Activated CD4-positive, alpha-beta T cell treated with anti-CD3 and anti-CD28 coated beads for 1 hour (primary cell): ENCODE results near the gene COQ8B.
"Not testable (repeated sequence)": the region's sequence is repeated elsewhere in the genome, so short reads cannot be mapped to it uniquely, and the experiment has no call there.

ENCODE experiments used
- DNase-seq: peaks from one replicate; pipeline ENCODE4 v3.0.0-alpha.2; 2020

The COQ8B gene

DNA sequence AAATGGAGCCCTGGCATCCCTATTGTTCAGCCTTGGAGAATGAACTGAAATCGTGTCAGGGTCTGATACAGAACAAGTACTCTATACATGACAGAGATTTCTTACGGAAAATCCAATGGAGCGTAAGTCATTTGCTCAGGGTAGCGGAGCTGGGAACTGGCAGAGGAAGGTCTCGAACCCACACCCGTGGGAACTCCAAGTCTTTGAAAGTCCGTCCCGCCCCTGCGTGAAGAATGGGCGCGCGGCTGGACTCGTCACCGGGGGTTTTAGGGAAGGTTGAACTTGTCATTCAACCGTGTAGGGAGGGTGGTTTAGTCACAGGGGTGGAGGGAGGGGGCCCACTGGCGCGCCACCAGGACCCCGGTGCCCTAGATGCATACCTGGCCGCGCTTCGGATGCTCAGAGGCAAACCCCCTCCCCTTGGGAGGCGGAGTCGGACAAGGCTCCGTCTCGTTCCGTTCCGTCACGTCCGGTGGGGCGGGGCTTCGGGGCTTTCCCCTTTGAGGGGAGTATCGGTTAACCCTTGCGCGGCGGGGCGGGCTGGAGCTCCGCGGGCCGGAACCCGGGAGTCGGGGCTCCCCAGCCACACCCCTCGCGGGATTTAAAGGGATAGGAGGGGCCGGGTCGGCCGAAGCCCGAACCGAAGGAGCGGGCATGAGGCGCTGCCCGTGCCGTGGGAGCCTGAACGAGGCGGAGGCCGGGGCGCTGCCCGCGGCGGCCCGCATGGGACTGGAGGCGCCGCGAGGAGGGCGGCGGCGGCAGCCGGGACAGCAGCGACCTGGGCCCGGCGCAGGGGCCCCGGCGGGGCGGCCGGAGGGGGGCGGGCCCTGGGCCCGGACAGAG lies at the start of gene COQ8B, which contains the start of gene ITPKC:
COQ8B (minus strand) TSS at position 405 of the 843 bp plus-strand sequence. CDS start 2,254 bp downstream, outside the sequence.
ITPKC (plus strand) TSS at position 631 of the 843 bp plus-strand sequence; CDS start at position 655, 24 bp downstream.
- DNase-seq = peak; percentile 100

DNA sequence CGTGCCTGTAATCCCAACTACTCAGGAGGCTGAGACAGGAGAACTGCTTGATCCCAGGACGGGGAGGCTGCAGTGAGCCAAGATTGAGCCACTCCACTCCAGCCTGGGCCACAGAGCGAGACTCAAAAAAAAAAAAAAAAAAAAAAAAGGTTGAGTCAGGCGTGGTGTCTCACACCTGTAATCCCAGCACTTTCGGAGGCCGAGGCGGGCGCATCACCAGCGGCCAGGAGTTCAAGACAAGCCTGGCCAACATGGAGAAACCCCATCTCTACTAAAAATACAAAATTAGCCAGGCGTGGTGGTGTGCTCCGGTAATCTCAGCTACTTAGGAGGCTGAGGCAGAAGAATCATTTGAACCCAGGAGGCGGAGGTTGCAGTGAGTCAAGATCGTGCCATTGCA lies 49.7 kb upstream of the COQ8B start:
- DNase-seq = not testable (repeated sequence)

DNA sequence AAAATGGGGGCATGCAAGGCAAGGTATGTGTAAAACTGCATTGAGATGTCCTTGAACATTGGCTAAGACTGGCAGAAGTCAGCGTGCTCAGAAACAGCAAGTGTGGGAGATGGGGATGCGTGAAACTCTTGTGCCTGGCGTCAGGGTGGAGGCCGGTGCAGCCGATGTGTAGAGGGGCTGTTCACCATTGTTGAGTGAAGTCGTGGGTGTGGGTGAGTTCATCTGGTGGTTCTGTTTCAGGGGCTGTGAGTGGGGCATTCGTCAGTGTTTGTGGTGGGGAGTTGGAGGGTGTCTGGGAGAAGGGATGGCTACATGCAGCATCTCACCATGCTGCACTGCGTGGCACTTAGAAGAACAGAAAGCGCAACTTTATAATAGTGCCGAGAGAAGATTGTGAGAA lies 47.3 kb upstream of the COQ8B start:
- no peak for DNase-seq

DNA sequence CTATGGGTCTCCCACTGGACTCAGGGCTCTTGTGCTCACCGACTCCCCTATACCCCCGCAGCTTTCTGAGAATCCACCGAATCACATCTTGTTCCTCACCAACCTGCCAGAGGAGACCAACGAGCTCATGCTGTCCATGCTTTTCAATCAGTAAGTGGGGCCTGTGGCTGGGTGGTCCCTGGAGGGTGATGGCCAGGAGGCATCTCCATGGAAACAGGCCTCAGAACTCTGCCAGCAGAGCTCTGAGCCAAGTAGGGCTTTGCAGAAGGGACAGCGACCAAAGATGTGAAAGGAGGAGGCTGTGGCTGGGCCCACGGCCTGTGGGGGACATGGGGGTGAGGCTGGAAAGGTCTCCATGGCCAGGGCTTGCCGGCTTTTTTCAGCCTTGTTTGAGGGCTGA lies 46.8 kb upstream of the COQ8B start:
- no peak for DNase-seq

DNA sequence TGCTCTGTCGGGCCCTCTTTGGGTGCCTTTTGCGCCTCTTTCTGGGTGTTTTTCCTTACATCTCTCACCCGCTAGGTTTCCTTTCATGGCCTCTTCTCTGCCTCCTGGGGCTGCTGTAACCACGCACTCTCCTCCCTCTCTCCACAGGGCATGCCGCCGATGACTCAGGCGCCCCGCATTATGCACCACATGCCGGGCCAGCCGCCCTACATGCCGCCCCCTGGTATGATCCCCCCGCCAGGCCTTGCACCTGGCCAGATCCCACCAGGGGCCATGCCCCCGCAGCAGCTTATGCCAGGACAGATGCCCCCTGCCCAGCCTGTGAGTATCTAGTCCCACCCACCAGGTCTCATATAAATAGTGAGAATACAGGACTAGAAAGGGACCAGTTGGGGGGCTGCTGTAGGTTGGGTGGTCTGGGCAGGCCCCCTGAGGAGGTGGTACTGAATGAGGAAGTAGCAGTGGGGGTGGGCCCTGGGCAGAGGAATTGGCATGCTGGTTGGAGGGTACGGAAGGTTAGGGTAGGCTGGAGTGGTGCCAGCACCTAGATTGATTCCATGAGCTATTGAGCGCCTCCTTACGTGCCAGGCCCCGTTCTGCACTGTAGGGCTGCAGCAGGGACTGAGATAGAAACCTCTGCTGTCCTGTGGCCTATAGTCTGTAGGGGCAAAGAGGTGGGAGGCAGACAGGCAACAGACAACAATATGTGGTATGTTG lies 46.2 kb upstream of the COQ8B start:
- DNase-seq = no peak

DNA sequence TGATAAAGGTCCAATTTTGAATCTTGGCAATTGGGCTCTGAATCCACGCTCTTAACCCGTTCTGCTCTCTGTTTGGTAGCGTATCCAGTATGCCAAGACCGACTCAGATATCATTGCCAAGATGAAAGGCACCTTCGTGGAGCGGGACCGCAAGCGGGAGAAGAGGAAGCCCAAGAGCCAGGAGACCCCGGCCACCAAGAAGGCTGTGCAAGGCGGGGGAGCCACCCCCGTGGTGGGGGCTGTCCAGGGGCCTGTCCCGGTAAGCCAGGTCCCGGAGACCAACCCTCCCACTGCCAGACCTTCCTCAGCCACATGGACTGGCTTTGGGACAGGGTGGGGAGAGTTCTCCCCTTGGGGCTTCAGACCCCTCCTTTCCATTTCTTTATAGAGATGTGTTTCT lies 42.7 kb upstream of the COQ8B start:
- DNase-seq = no peak

DNA sequence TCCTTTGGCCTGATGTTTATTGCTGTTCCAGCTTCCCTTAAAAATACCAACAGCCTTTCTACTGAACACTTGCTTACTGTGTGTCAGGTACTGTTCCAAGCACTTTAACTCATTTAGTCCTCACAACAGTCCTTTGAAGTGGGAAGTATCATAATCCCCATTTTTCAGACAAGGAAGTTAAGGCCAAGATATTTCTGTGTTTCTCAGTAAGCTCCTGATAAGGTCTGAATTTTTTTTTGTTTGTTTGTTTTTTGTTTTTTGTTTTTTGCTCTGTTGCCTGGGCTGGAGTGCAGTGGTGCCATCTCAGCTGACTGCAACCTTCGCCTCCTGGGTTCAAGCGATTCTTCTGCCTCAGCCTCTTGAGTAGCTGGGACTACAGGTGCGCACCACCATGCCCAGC lies 41.8 kb upstream of the COQ8B start:
- DNase-seq = no peak

DNA sequence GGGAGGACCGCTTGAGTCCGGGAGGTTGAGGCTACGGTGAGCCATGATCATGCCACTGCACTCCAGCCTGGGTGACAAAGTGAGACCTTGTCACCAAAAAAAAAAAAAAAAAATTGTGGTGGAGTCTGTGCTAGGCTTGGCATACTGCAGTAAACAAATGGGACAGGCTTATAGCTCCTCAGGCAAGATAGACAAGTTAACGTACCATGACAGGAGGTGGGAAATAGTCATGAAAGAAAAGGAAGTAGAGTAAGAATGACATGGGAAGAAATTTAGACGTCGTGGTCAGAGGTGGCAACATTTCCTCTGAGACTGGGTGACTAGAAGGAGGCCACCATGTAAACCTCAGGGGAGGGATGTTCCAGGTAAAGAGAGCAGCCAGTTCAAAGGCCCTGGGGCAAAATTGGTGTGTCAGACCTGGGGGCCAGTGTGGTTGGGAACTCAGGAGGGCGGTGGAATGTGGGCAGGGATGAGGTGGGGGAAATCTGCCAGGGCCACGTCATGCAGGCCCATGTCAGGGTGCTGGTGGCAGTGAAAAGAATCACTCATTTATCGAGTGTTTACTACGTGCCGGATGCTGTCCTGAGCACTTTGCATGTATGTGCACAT lies 39.9 kb upstream of the COQ8B start:
- DNase-seq = no peak

DNA sequence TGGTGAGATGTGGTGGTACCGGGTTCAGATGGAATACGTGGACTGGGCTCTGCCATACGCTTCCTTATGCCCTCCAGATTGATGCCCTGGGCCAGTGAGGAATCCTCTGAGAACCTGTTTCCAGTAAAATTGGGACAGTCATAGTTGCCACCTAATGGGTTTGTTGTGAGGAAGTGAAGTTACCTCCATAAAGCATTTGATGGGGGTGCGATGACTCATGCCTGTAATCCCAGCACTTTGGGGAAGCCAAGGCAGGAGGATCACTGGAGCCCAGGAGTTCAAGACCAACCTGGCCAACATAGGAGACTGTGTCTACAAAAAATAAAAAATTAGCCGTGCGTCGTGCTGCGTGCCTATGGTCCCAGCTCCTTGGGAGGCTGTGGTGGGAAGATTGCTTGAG lies 39.1 kb upstream of the COQ8B start:
- DNase-seq = no peak

DNA sequence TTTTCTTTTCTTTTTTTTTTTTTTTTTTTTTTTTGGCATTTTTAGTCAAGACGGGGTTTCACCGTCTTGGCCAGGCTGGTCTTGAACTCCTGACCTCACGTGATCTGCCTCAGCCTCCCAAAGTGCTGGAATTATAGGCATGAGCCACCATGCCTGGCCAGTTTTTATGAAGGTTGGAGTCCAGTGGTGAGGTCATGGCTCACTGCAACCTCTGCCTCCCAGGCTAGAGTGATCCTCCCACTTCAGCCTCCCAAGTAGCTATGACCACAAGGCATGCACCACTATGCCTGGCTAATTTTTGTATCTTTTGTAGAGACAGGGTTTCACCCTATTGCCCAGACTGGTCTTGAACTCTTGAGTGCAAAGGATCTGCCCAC lies 38.5 kb upstream of the COQ8B start:
- DNase-seq = no peak

DNA sequence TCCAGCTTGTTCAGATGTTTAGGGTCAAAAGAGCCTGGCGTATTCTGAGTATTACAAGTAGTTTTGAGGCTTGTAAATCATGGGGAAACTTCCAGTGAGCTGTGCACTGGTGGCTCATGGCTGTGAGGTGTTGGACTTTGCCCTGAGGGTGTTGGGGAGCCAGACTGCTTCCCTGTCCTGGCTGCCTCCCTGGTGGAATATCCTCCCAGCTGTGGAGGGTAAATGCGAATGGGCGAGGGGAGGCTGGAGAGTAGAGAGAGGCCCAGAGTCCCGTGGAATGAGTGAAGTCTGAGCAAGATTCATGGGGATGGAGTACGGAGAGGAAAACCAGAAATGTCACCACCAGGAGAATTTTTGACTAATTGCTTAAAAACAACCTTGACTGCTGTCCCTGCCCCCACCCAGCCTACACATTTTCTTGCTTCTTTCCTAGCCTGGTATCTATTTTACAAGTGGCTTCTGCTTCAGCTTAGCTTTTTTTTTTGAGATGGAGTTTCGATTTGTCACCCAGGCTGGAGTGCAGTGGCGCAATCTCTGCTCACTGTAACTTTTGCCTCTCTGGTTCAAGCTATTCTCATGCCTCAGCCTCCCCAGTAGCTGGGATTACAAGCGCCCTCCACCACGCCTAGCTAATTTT lies 38.0 kb upstream of the COQ8B start:
- no peak for DNase-seq

DNA sequence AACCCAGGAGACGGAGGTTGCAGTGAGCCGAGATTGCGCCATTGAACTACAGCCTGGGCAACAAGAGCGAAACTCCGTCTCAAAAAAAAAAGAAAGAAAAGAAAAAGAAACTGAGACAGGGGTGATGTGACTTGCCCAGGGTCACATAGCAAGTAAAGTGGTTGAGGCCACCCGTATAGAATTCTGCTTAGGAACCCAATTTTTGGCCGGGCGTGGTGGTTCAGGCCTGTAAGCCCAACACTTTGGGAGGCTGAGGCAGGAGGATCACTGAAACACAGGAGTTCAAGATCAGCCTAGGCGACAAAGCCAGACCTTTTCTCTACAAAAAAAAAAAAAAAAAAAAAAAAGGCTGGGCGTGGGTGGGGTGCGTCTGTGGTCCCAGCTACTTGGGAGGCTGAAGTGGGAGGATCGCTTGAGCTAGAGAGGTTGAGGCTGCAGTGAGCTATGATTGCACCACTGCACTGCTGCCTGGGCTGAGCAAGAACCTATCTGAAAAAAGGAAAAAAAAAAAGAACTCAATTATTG lies 35.6 kb upstream of the COQ8B start:
- no peak for DNase-seq

DNA sequence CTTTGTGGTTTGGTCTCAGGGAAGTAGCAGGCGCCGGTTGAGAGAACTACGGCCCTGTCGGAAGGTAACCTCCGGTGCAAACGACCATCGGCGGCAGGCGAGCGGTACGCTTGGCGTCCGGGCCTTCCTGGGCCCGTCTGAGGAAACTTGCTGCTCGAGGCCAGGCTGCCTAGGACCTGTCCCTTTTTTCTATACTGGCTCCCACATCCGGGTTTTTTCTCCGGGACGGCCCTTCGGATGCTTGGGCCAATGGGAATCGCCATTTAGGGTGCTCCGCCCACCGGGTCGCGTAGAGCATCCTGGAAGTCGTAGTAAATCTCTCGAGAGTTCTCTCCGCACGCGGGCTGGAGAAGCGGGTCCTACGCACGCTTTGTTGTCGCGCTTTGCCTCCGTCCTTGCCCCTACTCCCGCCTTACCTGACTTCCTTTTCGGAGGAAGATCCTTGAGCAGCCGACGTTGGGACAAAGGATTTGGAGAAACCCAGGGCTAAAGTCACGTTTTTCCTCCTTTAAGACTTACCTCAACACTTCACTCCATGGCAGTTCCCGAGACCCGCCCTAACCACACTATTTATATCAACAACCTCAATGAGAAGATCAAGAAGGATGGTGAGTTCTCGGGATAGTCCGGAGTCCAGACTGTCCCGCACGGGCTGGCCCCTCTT lies 34.3 kb upstream of the COQ8B start, which contains the start of gene SNRPA:
SNRPA (plus strand) TSS at position 330 of the 664 bp plus-strand sequence; CDS start at position 536, 206 bp downstream.
- peak; percentile 92 for DNase-seq

DNA sequence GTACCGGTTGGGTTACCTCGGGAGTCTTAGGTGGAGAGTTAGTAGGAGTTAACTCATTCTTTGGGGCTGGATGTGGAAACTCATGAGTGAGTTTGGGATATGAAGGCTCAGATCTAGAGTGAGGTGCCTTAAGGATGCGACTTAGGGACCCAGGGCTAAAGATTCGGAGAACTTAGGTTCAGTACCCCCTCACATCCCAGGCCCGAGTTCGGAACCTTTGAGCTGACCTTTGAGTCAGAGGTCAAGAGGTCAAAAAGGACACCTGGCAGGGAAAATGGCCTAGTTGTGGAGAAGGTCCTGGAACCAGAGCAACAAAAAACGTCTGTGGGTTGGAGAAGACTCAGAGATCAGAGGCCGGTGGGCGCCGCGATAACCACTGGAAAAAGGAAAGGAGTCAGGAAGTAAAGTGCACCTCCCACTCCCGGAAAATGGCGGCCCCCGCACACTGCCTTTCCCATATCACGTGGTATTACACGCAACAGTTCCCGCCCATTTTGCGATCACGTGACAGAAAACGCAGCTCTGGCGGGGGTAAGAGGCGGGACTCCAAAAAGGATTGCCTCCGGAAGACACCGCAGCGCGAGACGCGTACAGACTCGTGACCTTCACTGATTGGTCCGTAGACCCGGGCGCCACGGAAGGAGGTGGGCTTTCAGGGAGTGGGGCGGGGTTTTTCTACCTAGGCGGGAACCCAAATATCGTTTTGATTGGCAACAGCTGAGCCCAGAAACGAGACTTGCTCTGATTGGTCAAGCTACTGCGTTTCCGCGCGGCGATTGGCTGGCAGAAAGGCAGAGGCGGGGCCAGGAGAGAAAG lies 33.6 kb upstream of the COQ8B start, which contains the start of gene ACTMAP:
ACTMAP (minus strand) TSS at position 420 of the 816 bp plus-strand sequence. CDS start 674 bp downstream, outside the sequence.
- peak; percentile 99 for DNase-seq

DNA sequence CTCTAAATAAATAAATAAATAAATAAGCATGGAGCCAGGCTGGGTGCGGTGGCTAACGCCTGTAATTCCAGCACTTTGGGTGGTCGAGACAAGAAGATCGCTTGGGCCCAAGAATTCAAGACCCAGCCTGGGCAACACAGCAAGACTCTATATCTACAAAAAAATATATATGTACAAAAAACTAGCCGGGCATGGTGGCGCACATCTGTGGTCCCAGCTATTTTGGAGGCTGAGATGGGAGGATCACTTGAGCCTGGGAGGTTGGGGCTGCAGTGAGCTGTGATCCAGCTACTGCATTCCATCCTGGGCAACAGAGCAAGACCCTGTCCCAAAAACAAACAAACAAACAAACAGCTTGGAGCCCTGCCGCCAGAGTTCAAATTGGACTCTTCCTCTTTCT lies 30.9 kb upstream of the COQ8B start:
- no peak for DNase-seq

DNA sequence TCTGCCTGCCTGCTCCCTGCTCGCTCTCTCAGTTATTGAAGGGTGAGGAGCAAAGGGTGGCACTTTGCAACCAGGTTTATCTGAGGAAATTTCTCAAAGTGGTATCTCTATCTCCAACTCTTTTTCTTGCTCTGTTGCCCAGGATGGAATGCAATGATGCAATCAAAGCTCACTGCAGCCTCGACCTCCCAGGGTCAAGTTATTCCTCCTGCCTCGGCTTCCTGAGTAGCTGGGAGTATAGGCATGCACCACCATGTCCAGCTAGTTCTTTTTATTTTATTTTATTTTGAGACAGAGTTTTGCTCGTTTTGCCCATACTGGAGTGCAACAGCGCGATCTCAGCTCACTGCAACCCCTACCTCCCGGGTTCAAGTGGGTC lies 28.7 kb upstream of the COQ8B start:
- DNase-seq = no peak

DNA sequence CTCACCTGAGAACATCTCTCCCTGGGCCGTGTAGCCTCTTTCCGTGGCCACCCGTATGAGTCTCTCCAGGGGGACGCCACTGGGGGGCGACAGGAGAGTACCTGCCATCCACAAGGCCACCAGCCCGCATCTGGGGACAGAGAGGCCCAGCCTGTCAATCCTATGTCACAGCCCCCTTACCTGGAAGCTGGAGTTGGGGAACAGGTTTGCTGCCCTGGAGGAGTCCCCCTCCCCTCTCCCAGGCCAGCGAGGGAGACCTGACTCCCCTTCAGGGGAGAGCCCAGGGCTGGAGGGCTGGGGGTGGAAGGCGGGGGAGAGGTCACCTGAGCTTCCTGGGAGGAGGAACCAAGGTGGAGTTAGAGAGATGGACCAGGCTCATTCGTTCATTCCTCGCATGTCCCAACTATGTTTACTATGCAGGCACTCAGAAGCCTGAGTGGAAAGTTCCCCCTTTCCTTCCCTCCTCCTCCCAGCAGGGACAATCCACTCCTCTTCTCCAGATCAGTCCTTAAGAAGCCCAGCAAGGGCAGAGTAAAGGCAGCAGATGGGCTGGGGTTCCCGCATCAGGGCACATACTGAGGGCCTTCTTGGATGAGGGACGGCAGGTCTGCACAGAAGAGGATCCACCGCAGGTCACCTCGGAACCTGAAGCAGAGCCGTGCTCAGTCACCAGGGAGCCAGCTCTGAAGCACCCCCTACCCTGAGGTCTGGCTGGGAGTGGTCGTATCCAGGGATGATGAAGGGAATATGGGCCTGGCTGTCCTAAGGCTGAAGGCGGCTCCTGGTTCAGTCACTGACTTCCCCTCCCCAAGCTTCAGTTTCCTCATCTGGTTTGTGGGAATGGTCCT lies 28.1 kb upstream of the COQ8B start:
- no peak for DNase-seq

DNA sequence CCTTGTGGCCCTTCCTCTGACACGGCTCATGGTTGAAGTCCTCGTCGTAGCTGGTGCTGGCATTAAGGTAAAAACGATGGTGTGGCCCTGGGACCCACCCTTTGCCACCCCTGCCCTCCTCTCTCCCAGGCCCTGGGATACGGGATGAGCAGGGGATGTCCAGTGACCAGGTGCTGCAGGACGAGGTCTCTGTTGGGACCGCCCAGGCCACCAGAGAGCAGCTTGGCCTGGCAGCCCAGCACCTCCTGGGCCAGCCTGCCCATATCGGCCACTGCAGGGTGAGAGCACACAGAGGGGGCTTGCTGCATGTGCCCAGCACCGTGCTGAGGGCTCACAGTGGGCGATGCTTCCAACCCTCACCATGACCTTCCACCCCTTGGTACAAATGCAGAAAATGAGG lies 27.2 kb upstream of the COQ8B start:
- DNase-seq = no peak

DNA sequence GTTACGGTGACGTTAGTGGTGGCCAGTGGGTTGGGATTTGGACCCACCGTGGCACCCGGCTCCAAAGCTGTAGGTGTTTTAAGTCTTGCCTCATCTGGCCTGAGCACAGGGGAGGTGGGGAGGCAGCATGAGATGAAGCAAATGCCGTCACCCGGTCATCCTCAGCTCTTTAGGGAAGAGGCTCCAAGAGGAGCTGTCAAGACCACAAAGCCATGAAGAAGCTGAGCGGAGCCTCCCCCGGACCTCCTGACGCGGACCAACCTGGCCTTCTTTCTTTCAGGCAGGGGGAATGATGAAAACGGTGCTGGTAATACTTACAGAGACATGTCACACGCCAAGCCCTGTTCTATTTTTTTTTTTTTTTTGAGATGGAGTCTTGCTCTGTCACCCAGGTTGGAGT lies 26.2 kb upstream of the COQ8B start:
- DNase-seq = no peak

DNA sequence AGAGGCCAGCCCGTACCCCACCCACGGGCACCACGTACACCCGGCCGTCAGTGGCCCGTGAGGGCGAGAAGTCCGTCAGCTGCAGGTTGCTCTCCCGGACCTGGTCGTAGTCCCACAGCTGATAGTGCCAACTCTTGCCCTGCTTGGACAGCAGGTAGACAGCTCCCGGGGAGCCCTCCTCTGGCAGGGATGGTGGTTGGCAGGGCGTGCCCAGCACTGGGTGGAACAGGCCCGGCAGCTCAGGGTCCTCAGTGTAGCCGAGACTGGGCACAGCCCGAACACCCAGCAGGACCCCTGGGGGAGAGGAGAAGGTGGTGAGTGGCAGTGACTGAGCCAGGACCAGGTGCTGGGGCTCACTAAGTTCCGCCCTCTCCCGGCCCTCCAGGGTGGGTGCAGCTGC lies 25.8 kb upstream of the COQ8B start:
- DNase-seq = no peak
